Activated T-helper 1 cell treated with Interleukin-2 at 50 U/mL for 16 hours (primary cell): ENCODE measurements around the gene SGCD.

ENCODE experiments used
- DNase-seq: peaks from one replicate; pipeline ENCODE4 v3.0.0-alpha.2; 2020; ENCODE audit warnings: low read depth

The SGCD gene

GRCh38 chr5:156401804-156402203, 74.8 kb downstream of the SGCD start:
- DNase-seq = no peak

GRCh38 chr5:156402387-156402921, 75.5 kb downstream of the SGCD start:
- no peak for DNase-seq

DNA sequence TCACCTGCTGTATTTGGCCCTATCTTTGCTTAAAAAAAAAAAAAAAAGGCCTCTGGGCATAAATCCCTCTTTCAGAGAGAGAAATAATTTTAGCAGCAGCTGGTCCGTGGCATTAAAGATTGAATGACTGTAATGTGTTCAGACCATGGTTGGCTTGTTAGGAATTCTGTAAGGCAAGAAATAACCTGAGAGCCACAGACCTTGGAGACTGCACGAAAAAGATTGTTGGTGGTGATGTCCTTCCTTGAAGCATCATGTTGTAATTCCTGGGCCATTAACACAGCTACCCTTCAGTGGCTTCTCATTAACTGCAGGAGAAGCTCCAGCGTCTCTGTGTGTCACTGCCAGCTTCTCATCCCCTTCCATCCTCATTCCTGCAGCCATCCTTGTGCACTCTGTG, 79.0 kb downstream of the SGCD start:
- DNase-seq = no peak

DNA sequence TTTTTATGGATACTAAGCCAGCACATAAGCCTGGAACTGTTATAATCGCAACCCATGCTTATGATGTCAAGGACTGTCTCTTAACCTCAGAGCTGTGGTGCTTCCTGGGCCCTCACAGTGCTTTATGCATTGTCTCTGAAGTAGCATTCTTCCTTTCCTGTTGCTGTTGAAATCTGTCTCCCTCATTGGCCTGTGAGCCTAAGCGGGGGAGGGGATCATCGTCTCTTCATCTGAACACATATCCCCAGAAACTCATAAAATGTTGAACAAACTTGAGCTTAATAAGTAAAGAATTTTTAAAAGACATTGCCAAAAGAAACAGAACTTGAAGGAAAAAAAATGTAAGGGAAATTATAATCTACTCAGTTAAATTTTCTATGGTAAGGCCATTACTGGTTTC, 80.3 kb downstream of the SGCD start:
- no peak for DNase-seq

- no peak for DNase-seq
Measured at GRCh38 chr5:156409834-156410233, 82.9 kb downstream of the SGCD start.

DNA sequence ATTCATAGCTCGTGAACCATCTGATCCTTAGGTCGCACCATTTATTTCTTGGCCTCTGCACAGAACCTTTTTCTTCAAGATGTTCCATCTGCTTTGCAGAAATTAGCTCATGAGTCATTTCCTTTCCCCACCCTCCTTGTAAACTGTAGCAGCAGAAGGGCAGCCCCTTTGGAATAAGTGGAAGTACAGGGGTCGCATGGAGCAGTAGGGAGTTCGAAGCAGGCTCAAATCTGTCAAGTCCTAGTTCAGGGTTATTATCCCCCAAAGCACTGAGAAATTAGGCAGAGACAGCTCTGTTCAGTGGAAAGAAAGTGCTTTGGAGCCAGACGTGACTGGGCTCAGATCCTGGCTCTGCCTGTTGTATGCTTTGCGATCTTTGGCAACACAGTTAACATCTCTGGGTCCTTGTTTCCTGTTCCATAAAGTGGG, 84.2 kb downstream of the SGCD start:
- no peak for DNase-seq

- no peak for DNase-seq
Measured at GRCh38 chr5:156411957-156412356, 85.0 kb downstream of the SGCD start.

DNA sequence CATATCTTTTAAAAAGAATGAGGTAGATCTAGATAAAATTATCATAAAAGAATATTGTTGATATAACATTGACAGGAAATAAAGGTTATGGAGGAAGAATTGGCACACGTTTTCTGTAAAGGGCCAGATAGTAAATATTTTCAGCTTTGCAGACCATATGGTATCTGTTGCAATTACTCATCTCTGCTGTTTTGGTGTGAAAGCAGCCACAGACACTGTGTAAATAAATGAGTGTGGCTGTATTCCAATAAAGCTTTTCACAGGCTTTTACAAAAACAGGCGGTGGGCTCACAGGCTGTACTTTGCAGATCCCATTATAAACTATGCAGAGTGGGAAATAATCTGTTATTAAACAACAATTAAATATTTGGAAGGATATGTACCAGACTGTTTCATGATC, 87.4 kb downstream of the SGCD start:
- DNase-seq = no peak

GRCh38 chr5:156419661-156420060, 92.7 kb downstream of the SGCD start:
- no peak for DNase-seq

GRCh38 chr5:156420665-156421064, 93.7 kb downstream of the SGCD start:
- DNase-seq = no peak

DNA sequence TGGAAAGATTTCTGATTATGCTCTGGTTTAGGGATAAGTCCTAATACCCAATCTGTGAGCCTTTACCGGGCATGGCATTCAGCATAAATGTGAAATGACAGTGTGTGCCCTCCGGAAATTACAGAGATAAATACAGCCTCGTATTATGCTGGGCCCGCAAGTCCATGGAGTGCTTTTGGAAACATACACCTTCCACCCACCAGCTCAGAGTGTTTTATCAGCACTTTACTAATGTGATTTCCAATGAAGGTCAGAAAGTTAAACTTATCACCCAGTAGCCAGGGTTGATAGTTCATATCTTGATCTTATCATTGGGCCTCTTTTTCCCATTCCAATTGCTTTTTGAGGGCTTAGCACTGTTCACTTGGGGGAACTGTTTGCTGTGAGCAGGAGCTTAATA, 94.8 kb downstream of the SGCD start:
- DNase-seq = no peak

DNA sequence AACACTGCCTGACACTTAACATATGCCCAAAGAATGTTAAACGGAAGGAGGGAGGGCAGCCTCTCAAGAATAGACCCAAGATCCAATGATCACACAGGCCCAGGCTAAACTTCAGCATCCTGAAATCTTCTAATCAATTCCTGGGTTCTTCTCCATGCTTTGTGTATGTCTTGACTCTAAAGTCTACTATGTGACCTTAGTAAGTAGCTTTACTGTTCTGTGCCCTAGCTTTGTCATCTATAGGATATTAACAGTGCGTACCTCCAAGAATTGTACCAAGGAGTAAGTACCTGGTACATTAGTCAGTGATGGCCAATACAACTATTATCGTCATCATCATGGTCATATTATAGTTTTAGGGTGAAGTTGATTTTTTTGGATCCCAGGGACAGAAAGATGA, 96.6 kb downstream of the SGCD start:
- no peak for DNase-seq

DNA sequence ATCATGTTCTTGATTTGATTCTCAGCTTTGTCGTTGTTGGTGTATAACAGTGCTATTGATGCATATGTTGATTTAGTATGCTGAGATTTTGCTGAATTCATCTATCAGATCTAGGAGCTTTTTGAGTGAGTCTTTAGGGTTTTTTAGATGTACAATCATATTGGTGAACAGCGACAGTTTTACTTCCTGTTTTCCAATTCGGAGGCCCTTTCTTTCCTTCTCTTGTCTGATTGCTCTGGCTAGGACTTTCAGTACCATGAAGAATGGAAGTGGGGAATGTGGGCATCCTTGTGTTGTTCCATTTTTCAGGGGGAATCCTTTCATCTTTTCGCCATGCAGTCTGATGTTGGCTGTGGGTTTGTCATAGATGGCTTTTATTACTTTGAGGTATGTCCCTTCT, 100.4 kb downstream of the SGCD start:
- no peak for DNase-seq

DNA sequence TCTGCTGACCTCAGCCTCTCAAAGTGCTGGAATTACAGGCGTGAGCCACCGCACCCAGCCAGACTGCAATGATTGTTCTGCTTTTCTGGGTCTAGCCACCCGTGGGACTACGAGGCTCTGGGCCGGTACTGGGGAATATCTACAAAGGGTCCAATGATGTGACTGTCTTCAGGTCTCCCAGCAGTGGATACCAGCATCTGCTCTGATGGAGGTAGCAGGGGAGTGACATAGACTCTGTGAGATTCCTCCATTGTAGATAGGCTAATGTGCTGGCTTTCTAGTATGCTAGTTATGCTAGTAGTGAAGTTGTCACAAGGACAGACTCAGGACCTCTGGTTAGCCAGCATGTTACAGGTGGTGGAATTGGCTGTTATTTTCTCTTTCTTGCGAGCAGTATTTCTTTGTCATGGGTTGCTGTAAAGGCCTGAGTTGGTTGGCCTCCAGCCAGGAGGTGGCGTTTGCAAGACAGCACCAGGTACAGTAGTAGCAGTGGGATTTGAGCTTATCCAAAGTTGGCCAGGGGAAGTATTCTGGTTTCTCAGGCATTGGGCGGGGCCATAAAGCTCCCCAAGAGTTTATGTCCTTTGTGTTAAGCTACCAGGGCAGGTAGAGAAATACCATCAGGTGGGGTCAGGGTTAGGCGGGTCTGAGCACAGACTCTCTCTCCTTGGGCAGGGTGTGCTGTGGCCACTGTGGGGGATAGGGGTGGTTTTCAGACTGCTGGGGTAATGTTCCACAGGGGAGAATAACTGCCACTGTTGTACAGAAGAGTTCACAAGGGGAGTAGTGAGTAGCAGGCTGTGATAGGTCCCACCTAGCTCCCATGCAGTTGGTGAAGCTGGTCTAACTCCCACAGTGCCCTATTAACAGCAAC, 105.2 kb downstream of the SGCD start:
- DNase-seq = no peak

GRCh38 chr5:156432830-156433105, 105.8 kb downstream of the SGCD start:
- DNase-seq = no peak

- no peak for DNase-seq
Measured at GRCh38 chr5:156434471-156434870, 107.5 kb downstream of the SGCD start.

GRCh38 chr5:156435101-156435500, 108.1 kb downstream of the SGCD start:
- DNase-seq = no peak

GRCh38 chr5:156438076-156438475, 111.1 kb downstream of the SGCD start:
- no peak for DNase-seq

DNA sequence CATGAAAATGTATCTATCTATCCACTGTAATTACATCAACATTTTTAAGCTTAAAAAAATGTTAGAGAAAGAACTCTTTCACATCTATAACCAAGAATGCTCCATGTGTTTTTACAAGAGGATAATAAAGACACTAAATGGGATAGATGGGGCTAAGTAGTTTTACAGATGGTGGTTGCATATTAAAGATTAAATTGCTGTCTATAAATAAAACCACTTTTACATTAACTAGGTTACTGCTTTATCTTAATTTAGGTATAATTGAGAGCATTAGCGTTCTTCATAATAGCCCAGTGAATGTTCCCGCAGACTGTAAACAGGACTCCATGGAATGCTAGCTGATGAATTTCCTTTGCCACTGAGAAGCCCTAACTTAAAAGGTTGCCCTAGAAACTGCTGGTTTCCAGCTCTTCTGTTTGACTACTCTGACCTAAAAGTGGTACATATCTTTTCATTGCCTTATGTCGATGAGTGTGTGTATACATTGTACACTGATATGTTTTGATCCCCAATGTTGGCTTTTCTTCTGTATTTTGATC, 117.9 kb downstream of the SGCD start:
- no peak for DNase-seq

GRCh38 chr5:156446526-156446925, 119.6 kb downstream of the SGCD start:
- DNase-seq = no peak

- no peak for DNase-seq
Measured at GRCh38 chr5:156450778-156451177, 123.8 kb downstream of the SGCD start.

- DNase-seq = no peak
Measured at GRCh38 chr5:156451505-156451904, 124.5 kb downstream of the SGCD start.

- DNase-seq = no peak
Measured at GRCh38 chr5:156456857-156457256, 129.9 kb downstream of the SGCD start.
